Measurements from ENCODE around the gene SLC25A33. TPM values are rescaled to one million over a fixed set of nuclear protein-coding genes. Genes with fewer than 3 reads are reported as not detected.

The SLC25A33 gene
- total RNA-seq, 1 experiment from 2014 or later: 9.2 TPM

DNA sequence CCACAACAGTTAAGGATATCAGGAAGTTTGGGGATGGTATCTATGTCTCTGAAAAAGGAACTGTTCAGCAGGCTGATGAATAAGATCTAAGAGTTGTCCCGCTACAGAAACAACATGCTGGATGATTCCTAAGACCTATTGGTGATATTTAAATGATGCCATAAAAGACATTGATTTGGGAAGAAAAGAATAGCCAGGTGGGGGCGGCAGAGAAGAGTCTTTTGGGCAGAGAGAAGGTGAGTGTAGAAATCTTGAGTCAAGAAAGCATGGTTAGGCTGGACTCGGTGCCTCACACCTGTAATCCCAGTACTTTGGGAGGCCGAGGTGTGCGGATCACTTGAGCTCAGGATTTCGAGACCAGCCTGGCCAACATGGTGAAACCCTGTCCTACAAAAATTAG lies 37.6 kb downstream of the SLC25A33 start:
- DNase-seq (ENCODE audit: low spot score) (no peak), ATAC-seq (peak; percentile 34; the same call in 1 of the 2 replicates)
- Mint-ChIP-seq H3K4me3 (no peak overlapping the region), H3K36me3 (peaks cover 45% of the 10 kb centered on the region), H3K9me3 (no peaks in the 10 kb centered on the region), H3K27me3 (ENCODE audit: low read depth) (no peaks in the 10 kb centered on the region), H3K27ac (no peak overlapping the region), H3K4me1 (no peaks in the 10 kb centered on the region)
- ChIA-PET POLR2A (no interaction called here), CTCF (interaction anchor here (1.0 to 1.4 kb wide), 4 partner anchors 11 to 140 kb away, joined by 3 to 4 read pairs (median 3); partner anchors contain the start of gene TMEM201)
- TF ChIP-seq, protein P1, sequence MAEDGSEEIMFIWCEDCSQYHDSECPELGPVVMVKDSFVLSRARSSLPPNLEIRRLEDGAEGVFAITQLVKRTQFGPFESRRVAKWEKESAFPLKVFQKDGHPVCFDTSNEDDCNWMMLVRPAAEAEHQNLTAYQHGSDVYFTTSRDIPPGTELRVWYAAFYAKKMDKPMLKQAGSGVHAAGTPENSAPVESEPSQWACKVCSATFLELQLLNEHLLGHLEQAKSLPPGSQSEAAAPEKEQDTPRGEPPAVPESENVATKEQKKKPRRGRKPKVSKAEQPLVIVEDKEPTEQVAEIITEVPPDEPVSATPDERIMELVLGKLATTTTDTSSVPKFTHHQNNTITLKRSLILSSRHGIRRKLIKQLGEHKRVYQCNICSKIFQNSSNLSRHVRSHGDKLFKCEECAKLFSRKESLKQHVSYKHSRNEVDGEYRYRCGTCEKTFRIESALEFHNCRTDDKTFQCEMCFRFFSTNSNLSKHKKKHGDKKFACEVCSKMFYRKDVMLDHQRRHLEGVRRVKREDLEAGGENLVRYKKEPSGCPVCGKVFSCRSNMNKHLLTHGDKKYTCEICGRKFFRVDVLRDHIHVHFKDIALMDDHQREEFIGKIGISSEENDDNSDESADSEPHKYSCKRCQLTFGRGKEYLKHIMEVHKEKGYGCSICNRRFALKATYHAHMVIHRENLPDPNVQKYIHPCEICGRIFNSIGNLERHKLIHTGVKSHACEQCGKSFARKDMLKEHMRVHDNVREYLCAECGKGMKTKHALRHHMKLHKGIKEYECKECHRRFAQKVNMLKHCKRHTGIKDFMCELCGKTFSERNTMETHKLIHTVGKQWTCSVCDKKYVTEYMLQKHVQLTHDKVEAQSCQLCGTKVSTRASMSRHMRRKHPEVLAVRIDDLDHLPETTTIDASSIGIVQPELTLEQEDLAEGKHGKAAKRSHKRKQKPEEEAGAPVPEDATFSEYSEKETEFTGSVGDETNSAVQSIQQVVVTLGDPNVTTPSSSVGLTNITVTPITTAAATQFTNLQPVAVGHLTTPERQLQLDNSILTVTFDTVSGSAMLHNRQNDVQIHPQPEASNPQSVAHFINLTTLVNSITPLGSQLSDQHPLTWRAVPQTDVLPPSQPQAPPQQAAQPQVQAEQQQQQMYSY (CRISPR knock-in tag; IDR thresholded peaks at IDR 0.05): no peak
- TF ChIP-seq, protein P2, sequence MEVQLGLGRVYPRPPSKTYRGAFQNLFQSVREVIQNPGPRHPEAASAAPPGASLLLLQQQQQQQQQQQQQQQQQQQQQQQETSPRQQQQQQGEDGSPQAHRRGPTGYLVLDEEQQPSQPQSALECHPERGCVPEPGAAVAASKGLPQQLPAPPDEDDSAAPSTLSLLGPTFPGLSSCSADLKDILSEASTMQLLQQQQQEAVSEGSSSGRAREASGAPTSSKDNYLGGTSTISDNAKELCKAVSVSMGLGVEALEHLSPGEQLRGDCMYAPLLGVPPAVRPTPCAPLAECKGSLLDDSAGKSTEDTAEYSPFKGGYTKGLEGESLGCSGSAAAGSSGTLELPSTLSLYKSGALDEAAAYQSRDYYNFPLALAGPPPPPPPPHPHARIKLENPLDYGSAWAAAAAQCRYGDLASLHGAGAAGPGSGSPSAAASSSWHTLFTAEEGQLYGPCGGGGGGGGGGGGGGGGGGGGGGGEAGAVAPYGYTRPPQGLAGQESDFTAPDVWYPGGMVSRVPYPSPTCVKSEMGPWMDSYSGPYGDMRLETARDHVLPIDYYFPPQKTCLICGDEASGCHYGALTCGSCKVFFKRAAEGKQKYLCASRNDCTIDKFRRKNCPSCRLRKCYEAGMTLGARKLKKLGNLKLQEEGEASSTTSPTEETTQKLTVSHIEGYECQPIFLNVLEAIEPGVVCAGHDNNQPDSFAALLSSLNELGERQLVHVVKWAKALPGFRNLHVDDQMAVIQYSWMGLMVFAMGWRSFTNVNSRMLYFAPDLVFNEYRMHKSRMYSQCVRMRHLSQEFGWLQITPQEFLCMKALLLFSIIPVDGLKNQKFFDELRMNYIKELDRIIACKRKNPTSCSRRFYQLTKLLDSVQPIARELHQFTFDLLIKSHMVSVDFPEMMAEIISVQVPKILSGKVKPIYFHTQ (CRISPR knock-in tag; IDR thresholded peaks at IDR 0.05): no peak
- TF ChIP-seq, protein P3, sequence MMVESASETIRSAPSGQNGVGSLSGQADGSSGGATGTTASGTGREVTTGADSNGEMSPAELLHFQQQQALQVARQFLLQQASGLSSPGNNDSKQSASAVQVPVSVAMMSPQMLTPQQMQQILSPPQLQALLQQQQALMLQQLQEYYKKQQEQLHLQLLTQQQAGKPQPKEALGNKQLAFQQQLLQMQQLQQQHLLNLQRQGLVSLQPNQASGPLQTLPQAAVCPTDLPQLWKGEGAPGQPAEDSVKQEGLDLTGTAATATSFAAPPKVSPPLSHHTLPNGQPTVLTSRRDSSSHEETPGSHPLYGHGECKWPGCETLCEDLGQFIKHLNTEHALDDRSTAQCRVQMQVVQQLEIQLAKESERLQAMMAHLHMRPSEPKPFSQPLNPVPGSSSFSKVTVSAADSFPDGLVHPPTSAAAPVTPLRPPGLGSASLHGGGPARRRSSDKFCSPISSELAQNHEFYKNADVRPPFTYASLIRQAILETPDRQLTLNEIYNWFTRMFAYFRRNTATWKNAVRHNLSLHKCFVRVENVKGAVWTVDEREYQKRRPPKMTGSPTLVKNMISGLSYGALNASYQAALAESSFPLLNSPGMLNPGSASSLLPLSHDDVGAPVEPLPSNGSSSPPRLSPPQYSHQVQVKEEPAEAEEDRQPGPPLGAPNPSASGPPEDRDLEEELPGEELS (CRISPR knock-in tag; IDR thresholded peaks at IDR 0.05): no peak
- TF ChIP-seq, protein P4, sequence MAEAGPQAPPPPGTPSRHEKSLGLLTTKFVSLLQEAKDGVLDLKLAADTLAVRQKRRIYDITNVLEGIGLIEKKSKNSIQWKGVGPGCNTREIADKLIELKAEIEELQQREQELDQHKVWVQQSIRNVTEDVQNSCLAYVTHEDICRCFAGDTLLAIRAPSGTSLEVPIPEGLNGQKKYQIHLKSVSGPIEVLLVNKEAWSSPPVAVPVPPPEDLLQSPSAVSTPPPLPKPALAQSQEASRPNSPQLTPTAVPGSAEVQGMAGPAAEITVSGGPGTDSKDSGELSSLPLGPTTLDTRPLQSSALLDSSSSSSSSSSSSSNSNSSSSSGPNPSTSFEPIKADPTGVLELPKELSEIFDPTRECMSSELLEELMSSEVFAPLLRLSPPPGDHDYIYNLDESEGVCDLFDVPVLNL (CRISPR knock-in tag; IDR thresholded peaks at IDR 0.05; ENCODE audit: borderline replicate concordance, low read depth): no peak
- no peak for TF ChIP-seq SOX15 (CRISPR knock-in tag; IDR thresholded peaks at IDR 0.05)
- TF ChIP-seq, protein P5, sequence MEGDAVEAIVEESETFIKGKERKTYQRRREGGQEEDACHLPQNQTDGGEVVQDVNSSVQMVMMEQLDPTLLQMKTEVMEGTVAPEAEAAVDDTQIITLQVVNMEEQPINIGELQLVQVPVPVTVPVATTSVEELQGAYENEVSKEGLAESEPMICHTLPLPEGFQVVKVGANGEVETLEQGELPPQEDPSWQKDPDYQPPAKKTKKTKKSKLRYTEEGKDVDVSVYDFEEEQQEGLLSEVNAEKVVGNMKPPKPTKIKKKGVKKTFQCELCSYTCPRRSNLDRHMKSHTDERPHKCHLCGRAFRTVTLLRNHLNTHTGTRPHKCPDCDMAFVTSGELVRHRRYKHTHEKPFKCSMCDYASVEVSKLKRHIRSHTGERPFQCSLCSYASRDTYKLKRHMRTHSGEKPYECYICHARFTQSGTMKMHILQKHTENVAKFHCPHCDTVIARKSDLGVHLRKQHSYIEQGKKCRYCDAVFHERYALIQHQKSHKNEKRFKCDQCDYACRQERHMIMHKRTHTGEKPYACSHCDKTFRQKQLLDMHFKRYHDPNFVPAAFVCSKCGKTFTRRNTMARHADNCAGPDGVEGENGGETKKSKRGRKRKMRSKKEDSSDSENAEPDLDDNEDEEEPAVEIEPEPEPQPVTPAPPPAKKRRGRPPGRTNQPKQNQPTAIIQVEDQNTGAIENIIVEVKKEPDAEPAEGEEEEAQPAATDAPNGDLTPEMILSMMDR (IDR thresholded peaks at IDR 0.05): no peak
- no peak for TF ChIP-seq RORB (CRISPR knock-in tag; IDR thresholded peaks at IDR 0.05)
- TF ChIP-seq, protein P6, sequence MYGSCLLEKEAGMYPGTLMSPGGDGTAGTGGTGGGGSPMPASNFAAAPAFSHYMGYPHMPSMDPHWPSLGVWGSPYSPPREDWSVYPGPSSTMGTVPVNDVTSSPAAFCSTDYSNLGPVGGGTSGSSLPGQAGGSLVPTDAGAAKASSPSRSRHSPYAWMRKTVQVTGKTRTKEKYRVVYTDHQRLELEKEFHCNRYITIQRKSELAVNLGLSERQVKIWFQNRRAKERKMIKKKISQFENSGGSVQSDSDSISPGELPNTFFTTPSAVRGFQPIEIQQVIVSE (CRISPR knock-in tag; IDR thresholded peaks at IDR 0.05; ENCODE audit: borderline replicate concordance): no peak

DNA sequence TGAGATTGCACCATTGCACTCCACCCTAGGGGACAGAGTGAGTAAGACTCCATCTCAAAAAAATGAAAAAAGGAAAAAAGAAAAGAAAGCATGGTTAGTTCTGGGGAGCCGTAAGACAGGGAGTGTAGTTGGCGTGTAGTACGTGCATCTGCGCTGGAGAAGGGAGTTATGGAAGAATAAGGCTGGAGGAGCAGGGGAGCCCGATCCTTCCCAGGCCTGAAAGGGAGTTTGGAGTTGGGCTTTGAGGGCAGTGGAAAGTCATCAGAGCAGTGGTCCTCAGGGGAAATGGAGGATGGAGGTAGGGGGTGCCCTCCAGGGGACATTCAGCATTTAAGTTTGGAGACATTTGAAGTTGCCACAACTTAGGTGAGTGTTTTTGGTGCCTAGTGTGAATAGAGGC lies 38.2 kb downstream of the SLC25A33 start:
- Mint-ChIP-seq H3K36me3 (peaks cover 48% of the 10 kb centered on the region), H3K27me3 (ENCODE audit: low read depth) (no peaks in the 10 kb centered on the region), H3K4me1 (no peaks in the 10 kb centered on the region), H3K4me3 (no peak overlapping the region), H3K27ac (no peak overlapping the region), H3K9me3 (no peaks in the 10 kb centered on the region)
- TF ChIP-seq JAZF1 (CRISPR knock-in tag; IDR thresholded peaks at IDR 0.05): no peak
- no peak for TF ChIP-seq TEAD4 (CRISPR knock-in tag; IDR thresholded peaks at IDR 0.05)
- TF ChIP-seq, protein P7, sequence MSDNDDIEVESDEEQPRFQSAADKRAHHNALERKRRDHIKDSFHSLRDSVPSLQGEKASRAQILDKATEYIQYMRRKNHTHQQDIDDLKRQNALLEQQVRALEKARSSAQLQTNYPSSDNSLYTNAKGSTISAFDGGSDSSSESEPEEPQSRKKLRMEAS (CRISPR knock-in tag; IDR thresholded peaks at IDR 0.05): no peak
- no peak for TF ChIP-seq CBFB (CRISPR knock-in tag; IDR thresholded peaks at IDR 0.05; ENCODE audit: low read depth)
- TF ChIP-seq NR3C1 (CRISPR knock-in tag; conservative IDR thresholded peaks at IDR 0.05; ENCODE audit: low read depth): no peak
- no peak for TF ChIP-seq NR2C2 (CRISPR knock-in tag; IDR thresholded peaks at IDR 0.05)
- no peak for TF ChIP-seq HMGA2 (CRISPR knock-in tag; IDR thresholded peaks at IDR 0.05)
- no peak for TF ChIP-seq ZNF219 (CRISPR knock-in tag; IDR thresholded peaks at IDR 0.05; ENCODE audit: borderline replicate concordance)
- no peak for ATAC-seq
- ChIA-PET POLR2A (no interaction called here), CTCF (interaction anchor here (1.4 kb wide), 1 partner anchor 140 kb away, joined by 3 read pairs; no protein-coding TSS in a partner anchor)
- no peak for DNase-seq (ENCODE audit: low spot score)

Data from WTC11 (cell line).